IPS DF 4.7 (cell line): Measurements from ENCODE around the gene SIVA1.
A peak's percentile ranks its signal among the peaks of the same experiment; 100 is the strongest.

Source experiments
- DNase-seq: peaks from one replicate; pipeline ENCODE4 v3.0.0-alpha.2; 2013; ENCODE audit warnings: low spot score; ENCODE audit errors: extremely low read depth

The SIVA1 gene

DNA sequence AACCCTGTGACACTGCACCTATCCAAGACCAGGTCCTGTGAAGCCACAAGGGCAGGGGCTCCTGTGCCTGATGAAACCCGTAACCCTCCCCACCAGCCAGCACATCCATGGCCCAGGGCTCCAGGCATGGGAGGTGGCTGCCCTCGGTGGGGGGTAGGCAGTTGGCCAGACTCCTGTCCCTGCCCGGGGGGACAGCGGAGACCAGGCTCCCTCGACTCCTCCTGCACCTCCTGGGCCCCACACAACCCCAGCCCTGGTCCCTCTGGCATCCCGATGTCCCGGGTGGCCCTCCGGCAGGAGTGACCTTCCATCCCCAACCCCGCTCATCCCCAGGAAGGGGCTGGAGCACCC lies 31.2 kb downstream of the SIVA1 start:
- no peak for DNase-seq

- no peak for DNase-seq
Measured at GRCh38 chr14:104784846-104785707, 32.1 kb downstream of the SIVA1 start.

DNA sequence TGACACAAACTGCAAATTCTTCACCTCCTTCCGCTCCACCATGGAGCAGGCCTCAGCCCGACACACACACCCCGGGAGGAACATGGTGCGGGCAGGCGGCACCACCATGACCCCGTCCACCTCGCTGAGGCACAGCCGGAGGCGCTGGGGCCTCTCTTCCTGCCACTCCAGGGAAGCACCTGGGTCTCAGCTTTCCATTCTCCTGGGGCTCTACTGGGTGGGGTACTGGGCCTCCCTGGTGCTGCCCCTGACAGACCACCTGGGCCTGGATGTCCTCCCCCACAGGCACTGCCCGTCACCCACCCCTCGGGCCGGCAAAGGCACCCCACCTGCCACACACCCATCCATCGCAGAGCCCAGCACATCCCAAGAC lies 32.7 kb downstream of the SIVA1 start:
- DNase-seq, result no peak

- DNase-seq, result no peak
Measured at GRCh38 chr14:104786091-104786586, 33.2 kb downstream of the SIVA1 start.

GRCh38 chr14:104786726-104787675 lies 34.1 kb downstream of the SIVA1 start:
- no peak for DNase-seq

- no peak for DNase-seq
Measured at GRCh38 chr14:104787736-104788135, 34.8 kb downstream of the SIVA1 start.

- DNase-seq, result no peak
Measured at GRCh38 chr14:104788161-104788818, 35.3 kb downstream of the SIVA1 start.

- DNase-seq, result no peak
Measured at GRCh38 chr14:104788873-104789663, 36.1 kb downstream of the SIVA1 start.

- no peak for DNase-seq
Measured at GRCh38 chr14:104789752-104790743, 37.1 kb downstream of the SIVA1 start.

GRCh38 chr14:104791425-104791824 lies 38.5 kb downstream of the SIVA1 start:
- DNase-seq, result no peak

DNA sequence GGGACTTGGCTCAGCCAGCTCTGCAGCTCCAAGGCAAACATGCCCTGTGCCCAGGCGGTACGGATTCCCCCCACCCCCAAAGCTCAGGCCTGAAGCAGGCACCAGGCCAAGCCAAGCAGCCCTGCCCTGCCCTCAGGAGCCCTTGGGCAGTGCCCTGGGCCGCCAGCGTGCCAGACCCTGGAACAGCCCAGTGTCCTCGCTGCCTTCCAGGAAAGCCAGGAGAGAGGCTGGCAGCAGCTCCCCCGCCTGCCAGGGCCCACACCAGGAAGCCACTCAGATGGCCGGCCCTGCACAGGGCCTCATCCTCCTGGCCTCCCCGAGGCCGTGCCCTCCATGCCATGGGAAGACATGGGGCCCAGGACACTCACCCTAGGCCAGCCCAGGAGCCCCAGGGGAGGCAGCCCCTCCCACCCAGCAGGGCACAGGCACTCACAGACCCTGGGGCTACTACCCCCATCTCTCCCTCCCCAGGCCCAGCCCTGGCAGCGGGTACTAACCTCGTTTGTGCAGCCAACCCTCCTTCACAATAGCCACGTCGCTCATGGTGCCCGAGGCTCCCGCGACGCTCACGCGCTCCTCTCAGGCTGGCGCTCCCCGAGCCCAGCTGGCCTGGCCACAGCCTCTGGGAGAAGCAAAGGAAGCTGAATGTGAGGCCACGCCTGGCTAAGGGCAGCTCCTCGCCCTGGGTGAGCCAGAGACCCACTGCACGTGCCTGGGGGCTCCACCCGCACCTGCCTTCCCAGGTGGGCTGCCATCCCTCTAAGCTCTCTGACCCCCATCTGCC lies 39.3 kb downstream of the SIVA1 start:
- DNase-seq, result no peak

DNA sequence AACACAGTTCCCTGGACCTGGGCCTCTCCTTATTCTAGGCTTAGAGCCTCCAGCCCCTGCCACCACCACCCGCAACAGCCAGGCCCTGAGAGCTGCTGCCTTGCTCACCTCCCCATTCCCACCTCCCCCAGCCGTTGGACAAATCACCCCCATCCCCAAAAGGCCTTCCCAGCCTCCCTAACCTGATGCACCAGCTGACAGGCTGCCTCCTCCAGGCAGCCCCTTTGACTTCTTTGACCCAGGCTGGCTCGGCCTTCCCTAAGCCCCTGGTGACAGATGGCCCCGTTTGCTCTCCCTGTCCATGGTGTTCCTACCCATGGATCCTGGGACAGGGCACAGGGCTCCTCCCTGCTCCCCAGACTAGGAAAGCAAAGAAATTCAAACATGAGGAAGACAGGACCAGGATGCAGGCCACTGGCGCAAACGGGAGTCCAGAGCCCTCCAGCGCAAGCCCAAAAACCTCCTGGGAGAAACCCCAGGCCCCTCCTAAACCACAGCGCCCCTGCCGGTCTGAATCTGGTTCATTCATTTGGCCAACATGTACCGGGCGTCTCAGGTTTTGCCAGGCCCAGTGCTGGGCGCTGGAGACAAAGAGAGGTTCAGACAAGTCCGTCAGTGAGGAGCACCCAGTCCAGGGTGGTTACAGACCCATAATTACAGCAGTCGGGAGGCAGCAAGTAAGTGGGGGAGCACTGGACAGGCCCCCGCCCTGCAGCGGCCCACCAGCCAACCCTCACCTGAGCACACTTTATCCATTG lies 40.2 kb downstream of the SIVA1 start:
- DNase-seq, result no peak

- no peak for DNase-seq
Measured at GRCh38 chr14:104793703-104793959, 40.7 kb downstream of the SIVA1 start.

DNA sequence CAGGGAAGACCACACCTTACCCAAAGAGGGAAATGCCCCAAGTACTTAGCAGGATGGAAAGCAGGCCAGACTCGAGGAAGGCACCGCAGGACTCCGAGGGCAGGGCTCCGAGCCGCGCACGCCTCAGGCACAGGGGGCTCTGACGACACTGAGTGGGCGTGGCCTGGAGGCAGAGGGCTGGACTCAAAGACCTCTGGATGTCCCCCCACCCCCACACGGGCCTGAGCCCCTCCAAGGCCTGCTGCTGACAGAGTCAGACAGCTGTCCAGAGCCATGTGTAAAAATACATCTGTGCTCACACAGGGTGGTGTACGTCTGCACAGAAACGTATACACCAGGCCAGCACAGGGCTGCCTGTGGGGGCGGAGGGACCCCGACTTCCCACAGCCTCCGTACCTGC lies 41.2 kb downstream of the SIVA1 start:
- DNase-seq, result peak; percentile 58

GRCh38 chr14:104794631-104794992 lies 41.7 kb downstream of the SIVA1 start:
- DNase-seq, result no peak

DNA sequence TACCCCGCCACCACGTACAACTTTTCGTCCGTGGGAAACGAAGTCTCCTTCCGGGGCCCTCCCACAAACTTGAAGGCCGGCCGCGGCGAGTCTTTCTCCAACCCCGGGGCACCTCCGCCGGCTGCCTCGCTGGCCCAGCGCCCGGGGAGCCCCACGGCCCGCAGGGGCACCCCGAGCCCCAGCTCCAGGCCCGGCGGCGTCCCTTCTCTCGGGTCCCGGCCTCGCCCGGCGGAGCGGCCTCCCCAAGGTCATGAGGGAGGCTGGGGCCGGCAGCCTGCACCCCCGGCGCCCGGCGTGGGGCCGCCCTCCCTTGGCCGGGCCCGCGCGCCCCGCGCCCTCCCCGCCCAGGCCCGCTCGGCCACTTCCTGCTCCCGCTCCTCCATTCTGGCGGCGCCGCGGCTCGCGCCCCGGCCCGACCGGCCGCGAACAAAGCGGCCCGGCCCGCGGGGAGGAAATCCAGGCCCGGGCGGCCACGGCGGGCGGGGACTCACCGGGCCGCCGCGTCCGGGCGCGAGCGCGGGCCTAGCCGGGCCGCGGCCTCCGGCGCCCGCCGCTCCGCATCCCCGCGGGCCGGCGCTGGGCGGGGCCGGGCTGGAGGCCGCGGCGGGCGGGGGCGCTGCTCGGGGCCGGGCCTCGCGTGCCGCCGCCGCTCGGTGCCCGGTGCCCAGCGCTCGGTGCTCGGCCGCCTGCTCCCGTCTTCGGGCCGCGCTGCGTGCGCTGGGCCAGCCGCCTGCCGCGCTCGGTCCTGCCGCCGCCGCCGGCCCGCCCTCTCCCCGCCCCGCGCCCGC lies 42.2 kb downstream of the SIVA1 start, which contains the start of gene AKT1:
Gene AKT1 (minus strand): TSS at position 756 of the 788 bp plus-strand sequence. CDS start 3,105 bp downstream, outside the sequence.
- DNase-seq, result no peak
